Activated CD4-positive, alpha-beta T cell treated with anti-CD3 and anti-CD28 coated beads for 48 hours (primary cell): Measurements from ENCODE around the gene ADRA2B.

Experiments
- DNase-seq: peaks from one replicate; pipeline ENCODE4 v3.0.0-alpha.2; 2020

Gene ADRA2B

GRCh38 chr2:96136129-96136720, 19.9 kb upstream of the ADRA2B start:
- DNase-seq: no peak

DNA sequence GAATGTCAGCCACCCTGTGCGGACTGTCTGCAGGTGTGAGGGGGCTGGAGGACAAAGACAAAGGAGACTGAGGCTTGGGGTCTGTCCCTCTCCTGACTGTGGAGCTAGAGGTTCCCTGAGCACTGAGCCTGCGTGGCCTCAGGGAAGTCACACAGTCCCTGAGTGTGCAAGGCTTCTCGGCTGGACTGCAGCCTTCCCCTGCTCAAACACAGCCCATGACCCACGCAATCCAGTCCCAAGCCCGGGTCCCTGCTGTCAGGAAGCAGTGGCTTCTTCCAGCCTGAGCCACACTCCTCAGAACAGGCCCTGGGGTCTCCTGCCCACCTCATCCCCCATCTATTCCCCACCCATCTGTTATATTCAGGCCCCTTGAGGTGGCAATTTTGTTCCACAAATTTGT, 19.2 kb upstream of the ADRA2B start:
- DNase-seq: no peak

DNA sequence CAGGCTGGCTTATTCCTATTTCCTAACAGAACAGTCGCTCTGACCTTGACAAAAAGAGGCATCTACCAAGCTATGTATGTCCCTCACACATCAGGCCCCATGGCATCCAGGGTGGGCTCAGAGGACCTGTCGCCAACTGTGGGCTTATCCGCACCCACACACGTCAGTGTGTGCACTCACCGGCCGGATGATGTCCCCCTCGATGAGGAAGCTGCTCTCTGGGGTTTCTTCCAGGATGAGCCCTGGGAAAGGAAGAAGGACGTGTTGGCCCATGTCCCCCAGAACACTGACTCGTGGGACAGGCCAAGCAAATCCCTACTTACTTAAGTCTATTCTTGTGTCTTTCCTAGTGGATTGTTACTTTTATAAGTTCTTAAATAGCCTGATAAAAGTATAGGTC, 18.8 kb upstream of the ADRA2B start:
- DNase-seq: no peak

GRCh38 chr2:96134421-96134820, 18.1 kb upstream of the ADRA2B start:
- no peak for DNase-seq

- DNase-seq: no peak
Observed at GRCh38 chr2:96131813-96132745, 15.7 kb upstream of the ADRA2B start.

DNA sequence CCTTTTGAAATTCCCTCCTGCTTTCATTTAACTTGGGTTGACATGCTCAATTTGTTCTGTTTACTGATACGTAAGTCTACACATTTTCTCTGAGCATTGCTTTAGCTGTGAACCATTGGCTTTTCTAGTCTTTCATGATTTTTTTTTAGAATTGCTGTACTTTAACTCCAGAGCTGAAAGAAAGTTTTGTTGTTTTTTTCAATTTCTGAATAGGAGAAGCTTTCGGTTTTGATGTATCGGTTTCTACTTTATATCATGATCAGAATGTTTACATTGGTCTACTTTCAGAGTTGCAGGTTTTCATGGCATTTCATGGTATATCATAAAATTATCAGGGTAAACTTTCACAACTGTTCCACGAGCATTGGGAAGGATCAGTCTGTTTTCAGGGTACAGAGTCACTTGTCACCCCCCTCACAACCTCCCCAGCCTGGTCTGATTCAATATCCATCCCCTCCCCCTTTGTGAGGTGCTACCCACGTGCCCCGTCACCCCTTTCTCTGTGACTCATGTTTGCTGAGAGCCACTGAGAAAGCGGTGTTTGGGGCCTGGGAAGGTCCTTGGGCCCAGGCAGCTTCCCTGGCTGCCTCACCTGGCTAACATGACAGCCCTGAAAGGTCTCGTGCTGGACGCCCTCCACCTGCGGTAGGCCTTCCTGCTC, 14.9 kb upstream of the ADRA2B start:
- peak; percentile 64 for DNase-seq

- DNase-seq: no peak
Observed at GRCh38 chr2:96130483-96130882, 14.1 kb upstream of the ADRA2B start.

- DNase-seq: no peak
Observed at GRCh38 chr2:96129528-96130120, 13.3 kb upstream of the ADRA2B start.

- DNase-seq: no peak
Observed at GRCh38 chr2:96128456-96128855, 12.1 kb upstream of the ADRA2B start.

DNA sequence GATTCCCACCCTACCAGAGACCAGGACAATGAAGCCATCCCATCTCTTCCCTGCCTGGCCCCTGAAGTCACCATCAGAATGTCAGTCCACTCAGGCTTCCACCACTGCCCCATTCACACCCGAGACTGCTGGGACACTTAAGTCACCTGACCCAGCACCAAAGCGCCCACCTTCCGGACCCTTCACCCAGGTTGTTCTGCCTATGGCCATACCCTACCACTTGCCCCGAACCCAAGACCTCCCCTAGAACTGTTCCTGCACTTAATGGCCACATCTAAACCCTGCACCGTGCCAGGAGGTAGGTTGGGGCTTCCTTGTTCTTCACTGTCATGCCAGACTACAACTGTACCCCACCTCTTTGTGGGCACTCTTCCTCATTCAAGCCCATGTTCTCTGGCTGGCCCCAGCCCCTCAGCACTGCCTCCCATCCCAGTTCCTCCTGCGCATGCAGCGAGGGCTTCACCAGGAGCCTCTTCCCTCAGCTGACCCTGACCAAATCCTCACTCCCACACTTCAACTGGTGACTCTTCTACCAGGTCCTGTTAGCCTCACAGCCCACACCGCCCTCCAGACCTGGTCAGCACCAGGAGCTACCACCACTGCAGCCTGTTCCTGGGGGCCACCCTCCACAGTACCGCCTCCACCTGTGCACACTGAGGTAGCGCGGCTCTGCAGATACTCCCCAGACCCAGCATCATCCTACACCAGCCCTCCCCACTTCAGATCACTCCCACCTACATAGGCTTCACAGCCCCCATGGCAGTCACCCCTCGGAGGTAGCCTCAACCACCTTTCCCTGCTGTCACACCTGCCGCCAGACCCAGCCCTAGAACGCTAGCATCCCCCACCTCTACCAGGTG, 8.3 kb upstream of the ADRA2B start:
- no peak for DNase-seq

DNA sequence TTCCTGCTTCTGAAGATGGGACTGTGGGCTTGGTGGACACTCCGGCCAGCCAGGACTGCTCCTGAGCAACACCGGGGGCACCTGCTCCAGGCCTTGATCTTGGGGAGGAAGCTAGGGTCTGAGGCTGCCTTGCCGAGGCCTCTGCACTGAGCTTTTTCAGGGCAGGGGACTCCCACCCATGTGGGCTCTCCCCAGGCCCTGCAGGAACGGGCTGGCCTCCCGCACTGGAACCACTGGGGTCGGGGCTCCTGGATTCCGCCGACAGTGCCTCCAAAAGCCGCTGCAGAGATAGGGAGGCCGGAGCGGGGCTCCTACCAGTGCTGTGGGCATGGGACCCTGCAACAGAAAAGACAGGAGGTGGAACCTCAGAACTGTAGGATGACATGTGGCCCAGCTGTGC, 7.6 kb upstream of the ADRA2B start:
- no peak for DNase-seq

DNA sequence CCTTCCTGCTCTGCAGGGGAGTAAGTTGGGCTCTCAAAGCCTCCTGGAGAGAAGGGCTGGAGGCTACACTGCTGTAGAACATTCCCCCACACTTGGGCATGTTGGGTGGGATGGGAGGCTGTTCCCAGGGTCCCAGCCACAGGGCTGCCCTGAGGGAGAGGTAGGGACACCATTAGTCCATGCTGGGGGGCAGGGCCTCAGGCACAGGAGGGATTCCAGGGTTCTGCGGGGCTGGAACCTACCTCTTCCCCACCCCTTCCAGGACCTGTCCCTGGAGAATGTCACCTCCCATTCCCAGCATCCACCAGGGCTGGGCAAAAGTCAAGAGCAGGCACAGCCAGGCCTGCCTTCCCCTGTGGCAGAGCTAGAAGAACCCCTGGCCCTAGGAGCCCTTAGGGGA, 6.9 kb upstream of the ADRA2B start:
- no peak for DNase-seq

- no peak for DNase-seq
Observed at GRCh38 chr2:96122391-96122790, 6.0 kb upstream of the ADRA2B start.

GRCh38 chr2:96121414-96121813, 5.0 kb upstream of the ADRA2B start:
- DNase-seq: no peak

- no peak for DNase-seq
Observed at GRCh38 chr2:96120991-96121390, 4.6 kb upstream of the ADRA2B start.

DNA sequence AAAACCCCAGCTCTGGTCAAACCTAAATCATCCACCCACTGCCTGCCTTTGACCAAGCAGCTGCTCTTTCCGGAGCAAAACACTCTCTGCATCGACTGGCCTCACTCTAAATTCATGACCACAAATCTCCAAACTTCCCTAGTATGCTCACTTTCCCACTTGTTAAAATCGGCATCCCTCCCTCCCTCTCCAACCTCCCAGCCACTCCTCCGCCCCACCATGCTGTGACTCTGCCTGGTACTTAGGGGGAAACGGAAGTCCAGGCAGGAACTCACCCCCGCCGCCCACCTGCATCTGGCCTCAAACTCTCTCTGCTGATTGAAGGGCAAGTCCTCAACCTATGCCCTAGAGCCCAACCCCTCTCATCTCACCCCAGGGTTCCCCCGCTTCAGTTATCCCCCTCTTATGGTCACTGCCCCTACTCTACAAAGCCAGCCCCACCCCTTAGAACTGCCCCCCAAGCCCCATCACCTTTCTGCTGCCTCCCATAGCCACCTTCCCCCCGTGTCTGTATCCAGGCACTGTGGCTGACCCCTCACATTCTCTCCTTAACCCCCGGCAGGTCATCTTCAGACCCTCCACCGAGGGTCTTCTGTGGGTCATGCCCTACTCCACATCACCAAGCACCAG, 3.8 kb upstream of the ADRA2B start:
- no peak for DNase-seq

- DNase-seq: no peak
Observed at GRCh38 chr2:96119389-96119751, 3.0 kb upstream of the ADRA2B start.

- no peak for DNase-seq
Observed at GRCh38 chr2:96118698-96119388, 2.5 kb upstream of the ADRA2B start.

DNA sequence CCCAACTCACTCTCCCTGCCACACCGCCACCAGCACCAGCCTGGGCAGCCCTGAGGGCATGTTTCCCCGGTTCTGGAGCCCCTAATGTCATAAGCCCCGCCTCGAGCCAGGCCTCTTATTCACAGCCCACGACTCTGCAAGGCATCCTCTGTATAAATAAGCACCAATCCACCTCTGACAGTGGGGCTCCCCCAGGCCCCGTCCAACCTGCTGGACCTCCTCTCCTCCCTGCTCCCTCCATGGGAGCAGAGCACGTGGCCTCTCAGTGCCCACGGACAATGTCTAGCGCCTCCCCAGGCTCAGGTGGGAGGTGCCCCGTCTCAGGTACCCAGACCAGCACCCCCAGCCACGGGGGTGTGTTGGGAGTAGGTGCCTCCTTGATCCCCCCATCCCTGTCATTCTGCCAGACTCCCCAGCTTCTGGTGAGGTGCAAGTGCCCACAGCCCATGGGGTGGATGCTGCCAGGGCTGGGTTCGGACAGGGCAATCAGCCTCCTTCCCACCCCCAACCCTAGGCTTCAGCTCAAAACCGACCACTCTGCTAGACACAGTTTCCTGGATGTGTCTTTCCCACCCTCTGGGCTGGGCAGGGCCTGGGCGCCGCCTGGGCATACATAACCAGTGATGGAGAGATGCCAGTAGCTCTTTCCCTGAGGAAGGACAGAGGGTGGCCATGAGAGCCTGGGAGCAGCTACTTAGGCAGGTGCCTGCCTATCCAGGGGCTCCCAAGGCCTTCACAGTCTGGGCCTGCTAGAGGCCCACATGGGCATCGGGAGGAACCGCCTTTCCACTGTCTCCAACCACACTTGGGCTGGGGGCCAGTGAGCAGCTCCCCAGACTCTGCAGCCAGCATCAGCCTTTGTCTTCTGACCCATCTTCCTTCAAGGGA, 1.6 kb upstream of the ADRA2B start:
- DNase-seq: no peak

- DNase-seq: peak; percentile 69
Observed at GRCh38 chr2:96116879-96117533, 635 bp upstream of the ADRA2B start.
